ENCODE measurements around the gene S100A2. TPM values are rescaled to one million over a fixed set of nuclear protein-coding genes. Genes with fewer than 3 reads are reported as not detected.
"Not testable (repeated sequence)": the region's sequence is repeated elsewhere in the genome, so short reads cannot be mapped to it uniquely, and the experiment has no call there.

The S100A2 gene
- total RNA-seq, 1 donor from 2014 or later: 1.4 TPM

- no peak for DNase-seq (ENCODE audit: low spot score)
Observed at GRCh38 chr1:153588482-153588881, 22.8 kb upstream of the S100A2 start.

- not testable (repeated sequence) for DNase-seq (ENCODE audit: low spot score)
Observed at GRCh38 chr1:153588033-153588432, 22.4 kb upstream of the S100A2 start.

GRCh38 chr1:153587314-153587713 lies 21.7 kb upstream of the S100A2 start:
- no peak for DNase-seq (ENCODE audit: low spot score)

- no peak for DNase-seq (ENCODE audit: low spot score)
Observed at GRCh38 chr1:153586347-153586746, 20.7 kb upstream of the S100A2 start.

GRCh38 chr1:153585006-153585405 lies 19.4 kb upstream of the S100A2 start:
- no peak for DNase-seq (ENCODE audit: low spot score)

- DNase-seq (ENCODE audit: low spot score): no peak
Observed at GRCh38 chr1:153583976-153584375, 18.3 kb upstream of the S100A2 start.

- DNase-seq (ENCODE audit: low spot score): not testable (repeated sequence)
Observed at GRCh38 chr1:153583514-153583913, 17.9 kb upstream of the S100A2 start.

- DNase-seq (ENCODE audit: low spot score): not testable (repeated sequence)
Observed at GRCh38 chr1:153582836-153583235, 17.2 kb upstream of the S100A2 start.

GRCh38 chr1:153578936-153579335 lies 13.3 kb upstream of the S100A2 start:
- DNase-seq (ENCODE audit: low spot score): no peak

- no peak for DNase-seq (ENCODE audit: low spot score)
Observed at GRCh38 chr1:153578490-153578889, 12.8 kb upstream of the S100A2 start.

- DNase-seq (ENCODE audit: low spot score): no peak
Observed at GRCh38 chr1:153577624-153578051, 12.0 kb upstream of the S100A2 start.

GRCh38 chr1:153577138-153577537 lies 11.5 kb upstream of the S100A2 start:
- DNase-seq (ENCODE audit: low spot score): no peak

- DNase-seq (ENCODE audit: low spot score): not testable (repeated sequence)
Observed at GRCh38 chr1:153575497-153575896, 9.9 kb upstream of the S100A2 start.

GRCh38 chr1:153575081-153575491 lies 9.4 kb upstream of the S100A2 start:
- DNase-seq (ENCODE audit: low spot score): not testable (repeated sequence)

GRCh38 chr1:153573351-153573750 lies 7.7 kb upstream of the S100A2 start:
- no peak for DNase-seq (ENCODE audit: low spot score)

GRCh38 chr1:153572569-153573015 lies 6.9 kb upstream of the S100A2 start:
- DNase-seq (ENCODE audit: low spot score): peak; percentile 87

GRCh38 chr1:153571706-153572105 lies 6.1 kb upstream of the S100A2 start:
- no peak for DNase-seq (ENCODE audit: low spot score)

- no peak for DNase-seq (ENCODE audit: low spot score)
Observed at GRCh38 chr1:153570874-153571273, 5.2 kb upstream of the S100A2 start.

- no peak for DNase-seq (ENCODE audit: low spot score)
Observed at GRCh38 chr1:153569465-153569864, 3.8 kb upstream of the S100A2 start.

- peak; percentile 89 for DNase-seq (ENCODE audit: low spot score)
Observed at GRCh38 chr1:153568367-153569099, 2.9 kb upstream of the S100A2 start.

- no peak for DNase-seq (ENCODE audit: low spot score)
Observed at GRCh38 chr1:153567621-153568366, 2.1 kb upstream of the S100A2 start.

GRCh38 chr1:153566414-153567371 lies 1.0 kb upstream of the S100A2 start:
- peak; percentile 96 for DNase-seq (ENCODE audit: low spot score)

Measured in mucosa of gallbladder (tissue), 1 donor.